RPMI7951 (cell line): ENCODE results near the gene PAPPA2. TPM values are rescaled to one million over a fixed set of nuclear protein-coding genes. Genes with fewer than 3 reads are reported as not detected.

Source experiments
- DNase-seq: peaks from one replicate; pipeline ENCODE4 v3.0.0-alpha.2; 2012; ENCODE audit warnings: low read depth
- total RNA-seq: library from RNA; depleted of rRNA; stranded (reverse); fragments of >200 nt; shearing (Covaris generic); gene quantifications from 2 replicates; pipeline ENCODE4 v1.2.3, GENCODE V29; 2014

Gene PAPPA2
- total RNA-seq, 1 experiment from 2014 or later: under 0.01 TPM

DNA sequence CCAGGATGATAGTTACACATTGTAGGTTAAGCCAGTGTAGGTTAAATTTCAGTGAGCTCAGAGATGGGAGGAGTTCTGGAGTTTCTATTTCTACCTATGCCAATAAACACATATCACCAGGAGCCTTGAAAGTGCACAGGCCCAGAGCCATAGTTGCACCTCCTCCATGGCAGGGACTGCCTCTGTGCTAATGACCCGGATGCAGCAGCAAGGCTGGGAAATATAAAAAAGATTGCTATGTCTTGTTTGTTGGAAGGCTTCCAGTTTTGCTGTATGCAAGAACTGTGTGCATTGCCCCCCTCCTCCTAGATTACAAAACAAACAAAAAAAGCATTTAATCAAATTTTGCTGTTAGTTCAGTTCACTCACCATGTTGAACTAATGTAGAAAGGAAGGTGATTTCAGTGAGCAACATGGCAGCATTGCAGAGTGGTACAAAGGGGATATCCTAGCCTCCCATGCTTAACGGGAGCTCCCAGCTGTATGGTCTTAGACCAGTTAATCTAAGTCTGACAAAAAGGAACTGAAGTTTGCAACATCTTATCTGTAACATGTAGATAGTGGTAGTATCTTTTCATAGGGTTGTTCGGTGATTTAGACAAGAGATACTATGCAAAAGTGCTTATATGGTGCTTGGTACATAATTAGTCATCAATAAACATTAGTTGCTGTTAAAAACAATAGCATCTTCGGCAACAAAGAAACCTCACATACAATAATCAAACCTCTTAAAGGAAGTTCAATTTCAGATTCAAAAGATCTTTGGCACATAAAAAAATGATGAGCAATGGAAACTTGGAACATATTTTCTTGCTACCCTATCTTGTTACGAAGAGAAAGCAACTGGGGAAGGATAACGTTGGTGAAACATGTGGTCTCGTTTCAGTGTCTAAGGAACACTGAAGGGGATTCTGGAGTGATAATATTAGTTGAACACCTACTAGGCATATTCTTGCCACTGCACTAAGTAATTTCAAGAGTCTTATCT is 392.1 kb downstream of the PAPPA2 start:
- no peak for DNase-seq

- DNase-seq: peak; percentile 69
These were observed 394.7 kb downstream of the PAPPA2 start for GRCh38 chr1:176857632-176858031.

DNA sequence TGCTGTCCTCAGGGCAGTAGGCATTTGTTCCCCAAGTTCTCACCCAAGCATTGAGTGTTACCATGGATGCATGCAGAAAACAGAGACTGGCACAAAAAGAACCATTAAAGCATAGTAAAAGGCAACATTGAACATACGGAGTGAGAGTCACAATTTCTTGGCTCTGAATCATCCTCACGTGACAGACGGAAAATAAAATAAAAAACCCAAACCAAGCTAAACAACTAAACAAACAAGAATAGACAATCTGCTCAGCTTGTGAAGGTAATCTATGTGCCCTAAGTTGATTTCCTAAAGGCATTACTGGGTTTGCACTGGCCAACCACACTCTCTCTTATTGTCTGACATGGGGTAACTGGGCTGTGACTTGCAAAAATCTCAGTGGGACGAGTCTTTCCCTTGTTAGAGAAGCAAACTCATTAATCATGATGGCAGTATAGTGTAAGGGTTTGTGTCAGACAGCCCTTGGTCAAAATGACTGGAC is 395.5 kb downstream of the PAPPA2 start:
- peak; percentile 27 for DNase-seq

DNA sequence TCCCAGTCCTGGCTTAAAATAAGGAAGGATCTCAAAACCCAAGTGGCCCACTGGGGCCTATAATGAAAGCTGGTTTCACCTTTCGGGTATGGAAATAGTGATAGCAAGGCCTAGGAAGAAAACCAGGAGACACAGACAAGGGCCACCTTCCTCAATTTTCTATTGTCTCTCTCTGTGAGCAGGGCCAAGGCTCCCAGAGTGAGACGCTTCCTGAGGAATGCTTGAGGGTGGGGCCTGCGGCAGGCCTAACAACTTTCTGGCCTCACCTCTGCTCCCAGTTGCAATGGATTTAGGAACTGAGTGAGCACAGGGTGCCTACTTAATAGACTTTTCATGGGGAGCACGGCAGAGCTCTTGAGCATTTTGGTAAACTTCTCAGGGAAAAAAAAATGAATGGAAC is 400.6 kb downstream of the PAPPA2 start:
- DNase-seq: no peak

- no peak for DNase-seq
These were observed 401.2 kb downstream of the PAPPA2 start for GRCh38 chr1:176864211-176864610.

DNA sequence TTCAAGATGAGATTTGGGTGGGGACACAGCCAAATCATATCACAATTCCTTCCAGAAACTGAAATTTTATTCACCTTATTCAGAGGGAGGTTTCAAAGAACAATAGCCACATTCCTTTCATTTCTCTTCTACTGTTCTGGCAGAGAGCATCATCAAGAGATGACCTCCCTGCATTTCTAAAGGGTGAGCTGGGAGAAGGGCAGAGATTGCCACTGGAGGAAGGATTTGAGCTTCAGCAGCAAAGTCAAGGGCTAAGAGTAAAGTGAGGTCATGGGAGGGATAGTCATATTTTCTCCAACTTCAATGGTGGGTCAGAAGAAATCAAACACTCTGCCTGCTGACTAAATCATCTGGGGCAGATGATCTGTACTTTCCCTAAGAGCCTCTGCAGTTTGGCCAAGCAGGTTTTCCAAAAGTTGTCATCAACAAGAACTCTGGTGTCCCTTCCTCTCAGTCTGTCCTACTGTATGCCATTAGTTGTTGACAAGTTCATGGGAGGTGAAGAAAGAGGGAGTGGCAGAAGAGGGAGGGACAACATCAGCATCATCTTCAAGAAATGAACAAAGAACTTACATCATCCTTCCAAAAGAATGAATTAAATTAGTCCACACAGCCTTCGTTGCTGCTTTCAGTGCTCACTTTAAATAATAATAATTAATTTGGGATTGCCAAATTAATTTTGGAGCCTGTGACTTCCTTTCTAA is 403.2 kb downstream of the PAPPA2 start:
- no peak for DNase-seq

GRCh38 chr1:176869577-176869976 is 406.6 kb downstream of the PAPPA2 start:
- no peak for DNase-seq

DNA sequence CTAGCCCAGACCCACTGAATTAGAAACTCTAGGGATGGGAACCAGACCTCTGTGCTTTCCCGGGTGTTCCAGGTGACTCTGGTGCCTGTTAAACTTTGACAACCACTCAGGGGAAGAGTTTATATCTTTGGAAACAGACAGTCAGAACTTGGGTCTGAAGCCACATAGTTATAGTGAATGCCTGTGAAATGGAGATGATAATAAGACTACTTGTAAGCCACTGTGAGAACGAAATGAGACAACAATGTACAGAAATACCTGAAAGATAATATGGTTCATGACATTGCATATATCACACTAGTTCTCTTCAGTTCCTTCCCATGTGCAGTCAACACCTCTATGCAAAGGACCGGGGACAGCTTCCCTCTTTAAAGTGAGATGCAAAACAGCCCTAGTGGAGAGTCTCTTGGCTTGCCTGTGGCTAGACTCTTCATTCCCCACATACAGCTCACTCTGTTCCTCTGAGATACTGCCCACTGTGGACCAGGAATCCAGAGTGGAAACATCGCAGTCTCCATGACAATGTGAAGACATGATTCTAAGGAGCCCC is 414.1 kb downstream of the PAPPA2 start:
- DNase-seq: no peak

DNA sequence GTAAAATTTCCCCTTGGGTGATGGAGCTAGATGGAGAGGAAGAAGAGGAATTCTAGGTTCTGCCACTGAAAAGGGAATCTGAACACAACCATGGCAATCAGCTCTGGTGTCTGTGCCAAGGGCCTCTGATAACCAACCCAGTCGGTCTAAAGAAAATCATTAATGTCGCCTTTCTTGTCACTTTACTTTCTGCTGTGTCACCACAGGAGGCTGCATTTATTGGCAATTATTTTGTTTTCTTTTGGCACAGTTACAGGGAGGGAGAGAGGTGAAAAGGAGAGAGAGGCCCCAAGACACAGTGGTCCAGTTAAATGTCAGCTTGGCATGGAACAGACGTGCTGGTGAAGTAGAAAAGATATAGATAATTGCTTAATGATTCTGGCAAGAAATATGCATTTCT is 414.6 kb downstream of the PAPPA2 start:
- DNase-seq: no peak

GRCh38 chr1:176878750-176879536 is 416.0 kb downstream of the PAPPA2 start:
- no peak for DNase-seq

DNA sequence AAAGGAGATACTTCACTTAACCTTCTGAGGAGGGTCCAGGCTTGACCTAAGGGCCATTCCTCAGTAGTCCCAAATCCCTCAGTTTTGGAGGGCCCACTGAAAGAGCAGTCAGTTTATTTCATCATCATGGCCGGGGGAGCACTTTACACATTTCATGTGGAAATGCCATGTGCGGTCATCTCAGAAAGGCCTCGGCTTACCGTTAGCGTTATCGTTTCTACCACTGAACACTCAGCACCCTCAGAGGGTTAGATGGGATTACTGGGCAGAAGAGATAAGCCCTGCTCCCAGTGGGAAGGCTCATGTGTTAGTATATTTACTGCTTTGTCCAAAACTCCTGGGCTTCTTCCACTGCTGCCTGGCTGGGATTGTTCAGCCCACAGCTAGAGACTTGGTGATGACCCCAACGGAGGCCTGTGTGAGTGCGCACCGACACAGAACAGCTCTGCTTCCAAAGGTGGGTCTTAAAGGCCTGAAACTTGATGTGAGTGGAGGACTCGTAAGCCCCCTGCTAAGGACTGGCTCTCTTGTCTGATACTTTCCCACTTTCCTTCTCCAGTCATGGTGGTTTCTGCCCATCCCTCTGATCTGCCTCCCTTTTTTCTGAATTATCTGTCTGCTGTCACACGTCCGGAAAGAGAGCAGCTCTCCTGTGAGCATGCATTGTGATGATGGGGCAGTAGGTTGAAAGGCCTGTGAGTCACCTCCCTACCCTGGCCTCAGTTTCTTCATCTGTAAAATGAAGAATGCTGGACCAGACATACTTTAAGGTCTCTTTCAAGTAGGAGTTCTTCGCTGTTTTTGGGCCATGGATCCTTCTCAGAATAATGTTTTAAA is 417.0 kb downstream of the PAPPA2 start:
- DNase-seq: no peak

DNA sequence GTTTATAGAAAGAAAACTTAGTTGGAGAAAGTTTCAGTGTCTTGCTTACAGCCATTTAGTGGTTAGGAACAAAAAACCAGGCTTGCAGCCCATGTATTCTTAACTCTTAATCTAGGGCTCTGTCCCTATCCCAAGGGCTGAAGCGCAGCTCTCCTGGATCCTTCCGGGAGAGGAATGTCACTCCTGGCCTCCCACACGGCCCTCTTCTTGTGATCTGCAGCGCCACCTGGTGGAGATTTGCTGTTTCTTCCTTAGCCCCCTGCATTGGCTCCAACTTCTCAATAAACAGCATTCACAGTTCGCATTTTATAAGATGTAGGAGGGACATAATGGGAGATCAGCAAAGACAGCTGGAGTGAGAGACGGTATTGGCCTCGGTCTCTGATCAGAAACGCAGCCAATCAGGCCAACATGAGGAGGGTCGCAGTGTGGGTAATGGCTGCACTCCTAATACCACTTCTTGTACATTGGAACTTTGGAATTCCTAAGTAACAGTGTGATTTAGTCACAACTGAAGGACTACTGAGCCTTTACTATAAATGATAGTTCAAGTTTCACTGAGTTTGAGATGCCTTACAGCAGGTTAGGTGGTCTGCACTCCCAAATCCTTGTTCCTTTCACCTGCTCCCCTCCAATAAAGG is 418.1 kb downstream of the PAPPA2 start:
- peak; percentile 55 for DNase-seq

- DNase-seq: no peak
These were observed 421.3 kb downstream of the PAPPA2 start for GRCh38 chr1:176884286-176884685.

GRCh38 chr1:176884911-176885310 is 421.9 kb downstream of the PAPPA2 start:
- no peak for DNase-seq

GRCh38 chr1:176885341-176885740 is 422.4 kb downstream of the PAPPA2 start:
- DNase-seq: no peak

- no peak for DNase-seq
These were observed 422.8 kb downstream of the PAPPA2 start for GRCh38 chr1:176885751-176886150.

GRCh38 chr1:176888471-176889032 is 425.6 kb downstream of the PAPPA2 start:
- no peak for DNase-seq

DNA sequence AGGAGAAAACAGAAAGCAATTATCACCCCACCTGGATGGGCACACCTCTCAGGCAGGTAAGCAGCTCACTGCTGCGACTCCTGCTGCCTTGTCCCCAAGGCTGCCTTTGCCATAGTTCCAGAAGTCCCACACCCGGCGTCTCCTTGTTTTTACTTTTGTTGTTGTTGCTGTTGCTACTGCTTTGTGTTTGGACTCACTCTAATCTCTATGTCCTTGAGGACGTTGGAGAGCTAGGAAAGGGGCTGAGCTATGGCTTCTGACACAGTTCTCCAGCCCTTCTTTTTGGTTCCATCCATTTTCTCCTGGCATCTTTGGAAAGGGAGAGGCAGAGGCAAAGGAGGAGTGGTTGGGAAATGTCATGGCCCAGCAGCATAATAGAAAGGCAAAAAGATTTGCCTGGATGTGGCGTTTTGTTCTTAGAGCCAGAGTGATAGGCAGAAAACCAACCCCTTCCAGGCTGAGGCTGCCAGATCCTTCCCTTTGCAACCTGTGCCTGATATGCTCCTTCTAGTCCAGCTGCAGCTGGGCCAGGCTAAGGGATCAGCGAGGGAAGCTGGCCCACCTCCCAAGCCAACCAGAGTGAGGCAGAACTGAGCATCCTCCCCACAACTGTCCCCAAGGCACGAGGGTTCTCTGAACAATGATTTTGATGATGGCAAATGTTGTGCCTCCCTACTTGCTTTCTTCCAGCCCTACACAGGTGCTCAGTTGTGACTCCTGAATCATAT is 430.8 kb downstream of the PAPPA2 start:
- no peak for DNase-seq

GRCh38 chr1:176894450-176894849 is 431.5 kb downstream of the PAPPA2 start:
- DNase-seq: no peak
